Activated CD4-positive, alpha-beta T cell treated with anti-CD3 and anti-CD28 coated beads, Interleukin-2, amount 50 U/mL, for 24 hours (primary cell): Measurements from ENCODE around the gene REXO5.
"Not testable (repeated sequence)": the region's sequence is repeated elsewhere in the genome, so short reads cannot be mapped to it uniquely, and the experiment has no call there.

Experiments
- DNase-seq, 2 donors: peaks; one replicate each; pipeline ENCODE4 v3.0.0-alpha.2; 2020; ENCODE audit warnings: low read depth in 1 of 2, low spot score in 1 of 2

Gene REXO5

GRCh38 chr16:20806168-20807050 is at the start of gene REXO5, which contains the start of gene ERI2:
REXO5 (plus strand) TSS chr16:20806527; CDS start chr16:20806954, 427 bp downstream.
ERI2 (minus strand) TSS chr16:20806472; CDS start chr16:20806430, 42 bp downstream.
- peak; percentile 52 to 73 for DNase-seq

GRCh38 chr16:20760346-20760745 is 46.0 kb upstream of the REXO5 start:
- DNase-seq = no peak

- no peak for DNase-seq
Measured at GRCh38 chr16:20761175-20761574, 45.2 kb upstream of the REXO5 start.

- DNase-seq = no peak
Measured at GRCh38 chr16:20762404-20763123, 43.8 kb upstream of the REXO5 start.

GRCh38 chr16:20763461-20764232 is 42.7 kb upstream of the REXO5 start, which contains the start of gene ACSM3:
ACSM3 (plus strand) TSS chr16:20764014; CDS start chr16:20770035, 6,021 bp downstream.
- peak in 1 of 2 donors; percentile 60 for DNase-seq

- DNase-seq = not testable (repeated sequence)
Measured at GRCh38 chr16:20764448-20764847, 41.9 kb upstream of the REXO5 start.

GRCh38 chr16:20765732-20766131 is 40.6 kb upstream of the REXO5 start:
- DNase-seq = no peak

GRCh38 chr16:20766294-20766693 is 40.0 kb upstream of the REXO5 start:
- no peak for DNase-seq

- no peak for DNase-seq
Measured at GRCh38 chr16:20767577-20767976, 38.8 kb upstream of the REXO5 start.

- no peak for DNase-seq
Measured at GRCh38 chr16:20768121-20768520, 38.2 kb upstream of the REXO5 start.

GRCh38 chr16:20768818-20769217 is 37.5 kb upstream of the REXO5 start:
- no peak for DNase-seq

- no peak for DNase-seq
Measured at GRCh38 chr16:20773679-20774078, 32.6 kb upstream of the REXO5 start.

GRCh38 chr16:20774703-20775362 is 31.5 kb upstream of the REXO5 start:
- peak; percentile 20 to 21 for DNase-seq

- no peak for DNase-seq
Measured at GRCh38 chr16:20781697-20782096, 24.6 kb upstream of the REXO5 start.

GRCh38 chr16:20782470-20782869 is 23.9 kb upstream of the REXO5 start:
- no peak for DNase-seq

- DNase-seq = no peak
Measured at GRCh38 chr16:20784204-20784603, 22.1 kb upstream of the REXO5 start.

- no peak for DNase-seq
Measured at GRCh38 chr16:20789130-20789529, 17.2 kb upstream of the REXO5 start.

- DNase-seq = no peak
Measured at GRCh38 chr16:20791923-20792612, 14.3 kb upstream of the REXO5 start.

GRCh38 chr16:20798364-20798763 is 8.0 kb upstream of the REXO5 start:
- no peak for DNase-seq

- DNase-seq = no peak
Measured at GRCh38 chr16:20799599-20799998, 6.7 kb upstream of the REXO5 start.
